HCT116 (cell line): ENCODE results near the gene LIMK2. TPM values are rescaled to one million over a fixed set of nuclear protein-coding genes. Genes with fewer than 3 reads are reported as not detected.

Source experiments
- ATAC-seq: fragments of 200-7000 bp; cut with Tn5 transposase; 2 replicates; pipeline ENCODE4 v1.9.1; 2020; ENCODE audit warnings: mild to moderate bottlenecking, moderate library complexity
- BruUV-seq: library from RNA; stranded (reverse); fragments of 400-500 nt; replicated peaks from 2 replicates; lab custom pipeline; 2021; lab: Mats Ljungman, UMichigan
- CTCF ChIA-PET: fragments of 300-600 bp; sonication (Branson Sonifier 250); formaldehyde crosslinking; loops from one replicate; lab custom pipeline; 2021; ENCODE audit warnings: antibody characterized with exemption; lab: Charles Lee
- POLR2A ChIA-PET: fragments of 300-600, 350-600 bp; sonication (Branson Sonifier 250); formaldehyde crosslinking; loops from one replicate; lab custom pipeline; 2021; ENCODE audit warnings: antibody characterized with exemption; lab: Charles Lee
- RAD21 ChIA-PET, 2 experiments: fragments of 300-600 bp; sonication (Branson Sonifier 250); formaldehyde crosslinking; loops; one replicate each; lab custom pipeline; 2023; ENCODE audit warnings: low total read pairs in 2 of 2; ENCODE audit not compliant: uncharacterized antibody in 2 of 2, unreplicated experiment in 2 of 2, low non-redundant PET in 1 of 2; lab: Charles Lee
- DNase-seq: peaks from one replicate; pipeline ENCODE4 v3.0.0-alpha.2; 2010; ENCODE audit warnings: low read depth, low spot score
- H2AFZ ChIP-seq: fragments of 200-600 bp; shearing (Covaris generic), sonication (generic); 2 replicates; pipeline ENCODE4 v1.6.1; 2017; ENCODE audit warnings: low read depth, mixed run types, mixed read lengths, antibody characterized with exemption, low read length; ENCODE audit not compliant: poor library complexity, severe bottlenecking
- H3K27ac ChIP-seq: 2 replicates; pipeline ENCODE4 v1.5.1; 2012; ENCODE audit warnings: low read depth, low read length
- H3K27me3 ChIP-seq: fragments of 200-600 bp; sonication (generic); 2 replicates; pipeline ENCODE4 v1.6.1; 2016; ENCODE audit warnings: mixed run types, low read length, mixed read lengths; ENCODE audit not compliant: insufficient read depth
- H3K36me3 ChIP-seq, 2 experiments: fragments of 200-500 bp in 1 of 2; fragments of 200-600 bp in 1 of 2; sonication (Bioruptor generic) in 1 of 2; sonication (generic) in 1 of 2; 2 replicates each; pipeline versions ENCODE4 v1.5.1 to v1.6.1; 2014 to 2016; ENCODE audit warnings: low read length in 2 of 2, inconsistent platforms in 1 of 2, mixed read lengths in 1 of 2, mixed run types in 1 of 2; ENCODE audit not compliant: insufficient read depth in 2 of 2, control insufficient read depth in 1 of 2
- H3K4me1 ChIP-seq, 2 experiments: fragments of 200-600 bp in 1 of 2; sonication (generic) in 1 of 2; 2 replicates each; pipeline versions ENCODE4 v1.5.1 to v1.6.1; 2012 to 2017; ENCODE audit warnings: low read length in 2 of 2, inconsistent platforms in 1 of 2, mild to moderate bottlenecking in 1 of 2, mixed read lengths in 1 of 2, mixed run types in 1 of 2, moderate library complexity in 1 of 2; ENCODE audit not compliant: insufficient read depth in 2 of 2, control insufficient read depth in 1 of 2
- H3K4me2 ChIP-seq: fragments of 200-600 bp; sonication (generic); 2 replicates; pipeline ENCODE4 v1.6.1; 2017; ENCODE audit warnings: mixed run types, low read length, mixed read lengths
- H3K4me3 ChIP-seq, 2 experiments: fragments of 200-600 bp in 1 of 2; sonication (generic) in 1 of 2; replicated peaks in 1 of 2; 2 replicates each; pipeline ENCODE4 v1.5.1; 2011 to 2016; ENCODE audit warnings: low read length in 2 of 2, control low read depth in 1 of 2, low read depth in 1 of 2, mild to moderate bottlenecking in 1 of 2, mixed read lengths in 1 of 2, mixed run types in 1 of 2
- H3K79me2 ChIP-seq: fragments of 200-600 bp; sonication (generic); 2 replicates; pipeline ENCODE4 v1.6.1; 2017; ENCODE audit warnings: mild to moderate bottlenecking, mixed run types, low read length, moderate library complexity, mixed read lengths; ENCODE audit not compliant: insufficient read depth
- H3K9ac ChIP-seq: fragments of 200-600 bp; sonication (generic); 2 replicates; pipeline ENCODE4 v1.6.1; 2016; ENCODE audit warnings: low read length, mixed read lengths
- H3K9me2 ChIP-seq: fragments of 200-600 bp; sonication (generic), shearing (Covaris generic); 2 replicates; pipeline ENCODE4 v1.6.1; 2017; ENCODE audit warnings: mixed run types, mild to moderate bottlenecking, moderate library complexity; ENCODE audit not compliant: insufficient read depth
- H3K9me3 ChIP-seq, 2 experiments: fragments of 200-500 bp in 1 of 2; fragments of 200-600 bp in 1 of 2; sonication (Bioruptor generic) in 1 of 2; sonication (generic) in 1 of 2; 2 replicates each; pipeline ENCODE4 v1.6.1; 2014 to 2017; ENCODE audit warnings: low read length in 2 of 2, mixed read lengths in 2 of 2, inconsistent platforms in 1 of 2, low read depth in 1 of 2, mild to moderate bottlenecking in 1 of 2, mixed run types in 1 of 2, moderate library complexity in 1 of 2; ENCODE audit not compliant: control insufficient read depth in 1 of 2, insufficient read depth in 1 of 2
- H4K20me1 ChIP-seq: fragments of 200-600 bp; sonication (generic), shearing (Covaris generic); 2 replicates; pipeline ENCODE4 v1.6.1; 2017; ENCODE audit warnings: mixed run types, mild to moderate bottlenecking, moderate library complexity; ENCODE audit not compliant: insufficient read depth
- CEBPB ChIP-seq: IDR thresholded peaks from 2 replicates; pipeline ENCODE4 v1.6.1; 2012; ENCODE audit warnings: low read depth
- EGR1 ChIP-seq: IDR thresholded peaks from 2 replicates; pipeline ENCODE4 v1.6.1; 2012; ENCODE audit warnings: low read depth
- EZH2phosphoT487 ChIP-seq: fragments of 200-600 bp; IDR thresholded peaks from 2 replicates; pipeline ENCODE4 v1.6.1; 2018; ENCODE audit warnings: antibody characterized with exemption, borderline replicate concordance
- FOSL1 ChIP-seq: IDR thresholded peaks from 2 replicates; pipeline ENCODE4 v1.6.1; 2012; ENCODE audit warnings: low read depth
- JUND ChIP-seq: IDR thresholded peaks from 2 replicates; pipeline ENCODE4 v1.6.1; 2012
- POLR2AphosphoS5 ChIP-seq: IDR thresholded peaks from 2 replicates; pipeline ENCODE4 v1.6.1; 2011; ENCODE audit warnings: mild to moderate bottlenecking, low read depth, low read length, moderate library complexity
- TCF7L2 ChIP-seq: IDR thresholded peaks from 2 replicates; pipeline ENCODE4 v1.7.0; 2011; ENCODE audit warnings: borderline replicate concordance, inconsistent platforms; ENCODE audit not compliant: insufficient read depth, insufficient read length; ENCODE audit errors: extremely low read depth
- YY1 ChIP-seq: IDR thresholded peaks from 2 replicates; pipeline ENCODE4 v1.6.1; 2011; ENCODE audit warnings: low read length, low read depth, moderate library complexity, mild to moderate bottlenecking; ENCODE audit not compliant: insufficient replicate concordance; ENCODE audit errors: extremely low read depth
- ZBTB33 ChIP-seq: IDR thresholded peaks from 2 replicates; pipeline ENCODE4 v1.6.1; 2011; ENCODE audit warnings: mild to moderate bottlenecking, low read length, moderate library complexity; ENCODE audit not compliant: insufficient replicate concordance; ENCODE audit errors: extremely low read depth
- ZFX ChIP-seq: fragments of 450-650 bp; IDR thresholded peaks from 2 replicates; pipeline ENCODE4 v1.6.1; 2017
- ZNF274 ChIP-seq: fragments of 200-500 bp; sonication (Bioruptor generic); IDR thresholded peaks from 2 replicates; pipeline ENCODE4 v1.6.1; 2014; ENCODE audit warnings: mild to moderate bottlenecking, low read depth, low read length, inconsistent platforms
- intact Hi-C: fragments of 100-400 bp; cut with micrococcal nuclease; formaldehyde crosslinking; loops from 2 replicates; pipeline ENCODE4 v1.10.0; 2022
- total RNA-seq: library from RNA; stranded (reverse); gene quantifications from one replicate; pipeline ENCODE4 v1.2.1, GENCODE V29; 2021; ENCODE audit not compliant: unreplicated experiment
- TF ChIP-seq, protein P1 (sequence below): IDR thresholded peaks from 2 replicates; pipeline ENCODE4 v1.6.1; 2012; ENCODE audit warnings: low read depth

LIMK2 gene
- total RNA-seq, 1 experiment from 2014 or later = 21.9 TPM

DNA sequence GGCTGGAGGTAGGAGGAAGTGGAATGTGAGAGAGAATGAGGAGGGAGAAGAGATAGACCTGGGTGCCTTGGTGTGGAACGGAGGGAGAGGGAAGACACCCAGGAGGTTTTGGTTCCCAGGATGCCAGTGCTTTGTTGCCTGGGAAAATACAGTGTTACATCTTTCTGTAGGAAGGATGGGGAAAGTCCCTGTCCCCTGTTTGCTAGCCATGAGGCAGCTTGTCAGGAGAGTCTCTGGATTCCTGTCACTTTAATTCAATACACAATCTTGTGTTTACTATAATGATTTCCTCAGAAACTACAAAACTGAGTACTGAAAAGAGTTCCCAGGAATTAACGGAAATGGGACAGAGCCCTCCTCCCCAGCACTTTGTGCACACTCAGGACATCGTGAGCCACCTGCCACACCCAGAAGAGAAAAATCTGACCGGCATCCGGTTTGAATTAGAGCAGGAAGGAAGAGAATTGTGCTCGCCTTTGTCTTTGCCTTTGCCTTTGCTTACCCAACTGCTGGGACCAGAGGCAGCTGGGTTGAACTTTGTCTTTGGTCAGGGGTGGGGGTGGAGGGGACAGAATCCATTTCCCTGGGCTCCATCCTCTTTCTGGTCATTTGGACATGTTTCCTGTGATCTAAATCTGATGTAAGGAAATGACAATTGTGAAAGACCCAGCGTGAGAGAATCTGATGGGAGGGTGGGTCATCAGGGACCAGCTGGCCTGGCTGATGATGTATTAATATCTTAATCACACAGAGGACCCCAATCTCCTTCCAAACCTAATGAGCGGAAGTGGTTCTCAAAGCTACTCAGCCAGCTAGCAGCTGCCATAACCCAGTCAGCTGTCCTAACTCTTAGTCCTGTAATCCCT lies 1.3 kb upstream of the LIMK2 start (continued):
- TF ChIP-seq, protein P1, sequence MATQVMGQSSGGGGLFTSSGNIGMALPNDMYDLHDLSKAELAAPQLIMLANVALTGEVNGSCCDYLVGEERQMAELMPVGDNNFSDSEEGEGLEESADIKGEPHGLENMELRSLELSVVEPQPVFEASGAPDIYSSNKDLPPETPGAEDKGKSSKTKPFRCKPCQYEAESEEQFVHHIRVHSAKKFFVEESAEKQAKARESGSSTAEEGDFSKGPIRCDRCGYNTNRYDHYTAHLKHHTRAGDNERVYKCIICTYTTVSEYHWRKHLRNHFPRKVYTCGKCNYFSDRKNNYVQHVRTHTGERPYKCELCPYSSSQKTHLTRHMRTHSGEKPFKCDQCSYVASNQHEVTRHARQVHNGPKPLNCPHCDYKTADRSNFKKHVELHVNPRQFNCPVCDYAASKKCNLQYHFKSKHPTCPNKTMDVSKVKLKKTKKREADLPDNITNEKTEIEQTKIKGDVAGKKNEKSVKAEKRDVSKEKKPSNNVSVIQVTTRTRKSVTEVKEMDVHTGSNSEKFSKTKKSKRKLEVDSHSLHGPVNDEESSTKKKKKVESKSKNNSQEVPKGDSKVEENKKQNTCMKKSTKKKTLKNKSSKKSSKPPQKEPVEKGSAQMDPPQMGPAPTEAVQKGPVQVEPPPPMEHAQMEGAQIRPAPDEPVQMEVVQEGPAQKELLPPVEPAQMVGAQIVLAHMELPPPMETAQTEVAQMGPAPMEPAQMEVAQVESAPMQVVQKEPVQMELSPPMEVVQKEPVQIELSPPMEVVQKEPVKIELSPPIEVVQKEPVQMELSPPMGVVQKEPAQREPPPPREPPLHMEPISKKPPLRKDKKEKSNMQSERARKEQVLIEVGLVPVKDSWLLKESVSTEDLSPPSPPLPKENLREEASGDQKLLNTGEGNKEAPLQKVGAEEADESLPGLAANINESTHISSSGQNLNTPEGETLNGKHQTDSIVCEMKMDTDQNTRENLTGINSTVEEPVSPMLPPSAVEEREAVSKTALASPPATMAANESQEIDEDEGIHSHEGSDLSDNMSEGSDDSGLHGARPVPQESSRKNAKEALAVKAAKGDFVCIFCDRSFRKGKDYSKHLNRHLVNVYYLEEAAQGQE = no peak

GRCh38 chr22:31211482-31211861 lies 626 bp upstream of the LIMK2 start:
- Histone ChIP-seq H2AFZ (peak overlapping the region; percentile 83), H3K4me2 (peak overlapping the region; percentile 86), H3K9me2 (no peaks in the 10 kb centered on the region), H3K79me2 (peaks cover 39% of the 10 kb centered on the region), H4K20me1 (no peaks in the 10 kb centered on the region), H3K9me3 (no peaks in the 10 kb centered on the region), H3K4me3 (peak overlapping the region; percentile 34 to 97), H3K27ac (no peak overlapping the region), H3K4me1 (peaks cover 11 to 15% of the 10 kb centered on the region in 2 experiments; a peak in 3 of 4 replicates), H3K27me3 (no peaks in the 10 kb centered on the region), H3K36me3 (no peaks in the 10 kb centered on the region), H3K9ac (peak overlapping the region; percentile 92)
- ChIA-PET RAD21 (interaction anchor here in 1 of 2 experiments (1.2 kb wide), 1 partner anchor 62 kb away, joined by 3 read pairs; no protein-coding TSS in a partner anchor), CTCF (interaction anchor here (0.7 to 1.7 kb wide), 10 partner anchors 10 to 81 kb away, joined by 3 to 9 read pairs (median 4); partner anchors contain the start of gene PIK3IP1), POLR2A (interaction anchor here (1.7 kb wide), 1 partner anchor 52 kb away, joined by 3 read pairs; the partner anchor contains the start of gene RNF185)
- no peak for DNase-seq
- ATAC-seq = no peak
- intact Hi-C loops = loop anchor here (5.0 kb wide), 1 partner anchor 61 kb away; no protein-coding TSS in a partner anchor
- no TSS peak for BruUV-seq
- TF ChIP-seq TCF7L2 = no peak
- no peak for TF ChIP-seq JUND
- no peak for TF ChIP-seq YY1
- no peak for TF ChIP-seq EZH2phosphoT487
- TF ChIP-seq, protein P1 = no peak
- no peak for TF ChIP-seq FOSL1
- no peak for TF ChIP-seq EGR1
- TF ChIP-seq ZBTB33 = no peak
- no peak for TF ChIP-seq ZNF274
- no peak for TF ChIP-seq ZFX
- no peak for TF ChIP-seq POLR2AphosphoS5
- no peak for TF ChIP-seq CEBPB
